Endodermal cell (in vitro differentiated cells): Measurements from ENCODE around the gene MAST2. TPM values are rescaled to one million over a fixed set of nuclear protein-coding genes. Genes with fewer than 3 reads are reported as not detected.
A peak's percentile ranks its signal among the peaks of the same experiment; 100 is the strongest.

Experiments
- DNase-seq: peaks from one replicate; pipeline ENCODE4 v3.0.0-alpha.2; 2017
- H3K27ac ChIP-seq: 2 replicates; pipeline ENCODE4 v1.5.1; 2013; ENCODE audit warnings: mild to moderate bottlenecking, low read depth, low read length, moderate library complexity
- H3K27me3 ChIP-seq: 2 replicates; pipeline ENCODE4 v1.6.1; 2013; ENCODE audit warnings: mild to moderate bottlenecking, low read length, moderate library complexity; ENCODE audit not compliant: insufficient read depth, control insufficient read depth, poor library complexity, severe bottlenecking
- H3K36me3 ChIP-seq: 2 replicates; pipeline ENCODE4 v1.7.0; 2013; ENCODE audit warnings: mild to moderate bottlenecking, low read length, moderate library complexity; ENCODE audit not compliant: control insufficient read depth, insufficient read depth
- H3K4me1 ChIP-seq: one replicate; pipeline ENCODE4 v1.7.0; 2013; ENCODE audit warnings: low read length; ENCODE audit not compliant: control insufficient read depth, insufficient read depth
- H3K4me3 ChIP-seq: 2 replicates; pipeline ENCODE4 v1.5.1; 2013; ENCODE audit warnings: mild to moderate bottlenecking, low read length, moderate library complexity
- H3K9ac ChIP-seq: 2 replicates; pipeline ENCODE4 v1.6.1; 2013; ENCODE audit warnings: mild to moderate bottlenecking, low read length, moderate library complexity; ENCODE audit not compliant: poor library complexity, severe bottlenecking; ENCODE audit errors: extremely low read depth
- H3K9me3 ChIP-seq: 2 replicates; pipeline ENCODE4 v1.6.1; 2013; ENCODE audit warnings: mild to moderate bottlenecking, low read length, moderate library complexity; ENCODE audit not compliant: control insufficient read depth
- H3K27ac Mint-ChIP-seq: 2 replicates; pipeline ENCODE4 v1.8.0; 2020; ENCODE audit warnings: mixed read lengths
- H3K27me3 Mint-ChIP-seq: 2 replicates; pipeline ENCODE4 v1.8.0; 2021; ENCODE audit warnings: mild to moderate bottlenecking, mixed read lengths; ENCODE audit not compliant: insufficient read depth
- H3K36me3 Mint-ChIP-seq: 2 replicates; pipeline ENCODE4 v1.8.0; 2020; ENCODE audit warnings: low read depth, mixed read lengths
- H3K4me1 Mint-ChIP-seq: 2 replicates; pipeline ENCODE4 v1.8.0; 2020; ENCODE audit warnings: mixed read lengths
- H3K4me3 Mint-ChIP-seq: 2 replicates; pipeline ENCODE4 v1.8.0; 2020; ENCODE audit warnings: mild to moderate bottlenecking, moderate library complexity, mixed read lengths
- H3K9me3 Mint-ChIP-seq: 2 replicates; pipeline ENCODE4 v1.8.0; 2020; ENCODE audit warnings: mild to moderate bottlenecking, mixed read lengths
- WGBS, 2 experiments: methylation state at CpG; one replicate each; pipeline versions ENCODE4 v1.1.5 to v1.1.7; 2013; ENCODE audit warnings: missing lambda C conversion rate in 2 of 2, mixed read lengths in 1 of 2; ENCODE audit not compliant: insufficient coverage in 1 of 2, insufficient read length in 1 of 2; 5-methylcytosine and 5-hydroxymethylcytosine counted together
- long read RNA-seq, 4 experiments: library from polyadenylated mRNA in 2 of 4; library from RNA in 1 of 4; library from capped mRNA in 1 of 4; stranded (forward) in 3 of 4; unstranded in 1 of 4; transcript quantifications; one replicate each; pipeline ENCODE4 v2.0.0, GENCODE V29; 2020 to 2021; ENCODE audit warnings: inconsistent platforms in 1 of 4
- polyA plus RNA-seq, 2 experiments: library from polyadenylated mRNA; stranded (reverse); fragments of 50-300 nt; gene quantifications; one replicate each; pipeline ENCODE4 v1.2.3, GENCODE V29; 2013
- total RNA-seq, 2 donors: library from RNA; stranded (reverse); fragmentation: NEBNext Ultra II Directional in 1 of 2; extraction: Animal tissue kit (Norgen Biotek cat#: 25700) in 1 of 2; gene quantifications; 2 replicates in 1 of 2; 3 replicates in 1 of 2; pipeline ENCODE4 v1.2.1, GENCODE V29; 2021
- TF ChIP-seq, protein P1 (sequence below): fragments of 200-600 bp; sonication (generic); conservative IDR thresholded peaks from 2 replicates; pipeline ENCODE4 v1.5.0; 2021; ENCODE audit warnings: antibody characterized with exemption, mild to moderate bottlenecking

MAST2 gene
- 10 to 100 TPM; 46.3 to 60.7 TPM for total RNA-seq
- polyA plus RNA-seq (2013, experiment 1 of 2) = 40.3 TPM
- polyA plus RNA-seq (2013, experiment 2 of 2) = 40.2 TPM
- long read RNA-seq, experiment 1, partial matches to known transcripts = 8 of 12 reads
- long read RNA-seq, experiment 1, other reads (novel, unspliced or antisense) = 4 of 12 reads
- long read RNA-seq, experiment 2, full-length matches to known transcripts = 22 of 89 reads
- long read RNA-seq, experiment 2, partial matches to known transcripts = 37 of 89 reads
- long read RNA-seq, experiment 2, other reads (novel, unspliced or antisense) = 30 of 89 reads
- long read RNA-seq, experiment 3, partial matches to known transcripts = 15 of 22 reads
- long read RNA-seq, experiment 3, other reads (novel, unspliced or antisense) = 7 of 22 reads
- long read RNA-seq, experiment 4, partial matches to known transcripts = 0 of 2 reads
- long read RNA-seq, experiment 4, other reads (novel, unspliced or antisense) = 2 of 2 reads

GRCh38 chr1:45803299-45803780 is at the start of gene MAST2:
TSS of gene MAST2 (plus strand) at chr1:45803612. CDS start at chr1:45803896, 284 bp downstream.
- Histone ChIP-seq H3K27me3 (no peaks in the 10 kb centered on the region), H3K9ac (peak within 1 kb of the TSS; percentile 70), H3K4me1 (peaks cover 3% of the 10 kb centered on the region), H3K36me3 (peaks cover 26% of the 10 kb centered on the region), H3K27ac (peak within 1 kb of the TSS; percentile 61), H3K4me3 (peak within 1 kb of the TSS; percentile 95), H3K9me3 (no peaks in the 10 kb centered on the region)
- Mint-ChIP-seq H3K9me3 (no peaks in the 10 kb centered on the region), H3K4me3 (peak within 1 kb of the TSS; percentile 84), H3K4me1 (peaks cover 25% of the 10 kb centered on the region), H3K36me3 (peaks cover 25% of the 10 kb centered on the region), H3K27me3 (peaks cover 22% of the 10 kb centered on the region), H3K27ac (peak within 1 kb of the TSS; percentile 88)
- 0% methylated on average over 47 of the region's 58 CpGs; no CpG with 5 or more reads in 1 of the 2 experiments for WGBS, 2 experiments
- TF ChIP-seq, protein P1, sequence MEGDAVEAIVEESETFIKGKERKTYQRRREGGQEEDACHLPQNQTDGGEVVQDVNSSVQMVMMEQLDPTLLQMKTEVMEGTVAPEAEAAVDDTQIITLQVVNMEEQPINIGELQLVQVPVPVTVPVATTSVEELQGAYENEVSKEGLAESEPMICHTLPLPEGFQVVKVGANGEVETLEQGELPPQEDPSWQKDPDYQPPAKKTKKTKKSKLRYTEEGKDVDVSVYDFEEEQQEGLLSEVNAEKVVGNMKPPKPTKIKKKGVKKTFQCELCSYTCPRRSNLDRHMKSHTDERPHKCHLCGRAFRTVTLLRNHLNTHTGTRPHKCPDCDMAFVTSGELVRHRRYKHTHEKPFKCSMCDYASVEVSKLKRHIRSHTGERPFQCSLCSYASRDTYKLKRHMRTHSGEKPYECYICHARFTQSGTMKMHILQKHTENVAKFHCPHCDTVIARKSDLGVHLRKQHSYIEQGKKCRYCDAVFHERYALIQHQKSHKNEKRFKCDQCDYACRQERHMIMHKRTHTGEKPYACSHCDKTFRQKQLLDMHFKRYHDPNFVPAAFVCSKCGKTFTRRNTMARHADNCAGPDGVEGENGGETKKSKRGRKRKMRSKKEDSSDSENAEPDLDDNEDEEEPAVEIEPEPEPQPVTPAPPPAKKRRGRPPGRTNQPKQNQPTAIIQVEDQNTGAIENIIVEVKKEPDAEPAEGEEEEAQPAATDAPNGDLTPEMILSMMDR = no peak
- peak; percentile 94 for DNase-seq

DNA sequence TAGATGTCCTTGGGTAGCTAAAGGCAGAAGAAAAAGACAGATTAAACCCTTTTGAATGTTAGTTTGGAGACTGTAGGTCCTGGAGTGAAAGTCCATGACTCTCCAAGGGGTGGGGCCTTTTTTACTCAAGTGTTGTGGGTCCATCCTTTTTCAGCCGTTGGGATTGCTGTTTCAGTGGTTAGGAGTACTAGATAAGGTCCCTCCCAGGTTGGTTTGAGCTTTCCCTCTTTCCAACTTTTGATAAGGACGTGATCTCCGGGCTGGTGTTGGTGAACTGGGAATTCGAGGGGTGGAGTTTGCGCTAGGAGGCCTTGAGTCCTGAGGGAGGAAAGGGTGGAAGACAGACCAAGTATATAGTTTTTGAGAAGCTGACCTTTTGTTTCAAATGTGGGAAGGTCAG is 47.7 kb upstream of the MAST2 start:
- peaks cover 27% of the 10 kb centered on the region for H3K9me3 Mint-ChIP-seq
- H3K36me3 ChIP-seq = no peaks in the 10 kb centered on the region
- no peak overlapping the region for H3K27ac ChIP-seq
- peaks cover 15% of the 10 kb centered on the region for H3K4me1 Mint-ChIP-seq
- TF ChIP-seq, protein P1 = no peak
- H3K9me3 ChIP-seq = peaks cover 39% of the 10 kb centered on the region
- 80 to 84% methylated on average over 3 to 5 of the region's 5 CpGs for WGBS, 2 experiments
- no peak overlapping the region for H3K4me3 ChIP-seq
- H3K27ac Mint-ChIP-seq = no peak overlapping the region
- DNase-seq = no peak
- H3K36me3 Mint-ChIP-seq = peaks cover 2% of the 10 kb centered on the region
- H3K27me3 ChIP-seq = no peaks in the 10 kb centered on the region
- H3K4me3 Mint-ChIP-seq = no peak overlapping the region
- no peaks in the 10 kb centered on the region for H3K27me3 Mint-ChIP-seq
- H3K4me1 ChIP-seq = peaks cover 8% of the 10 kb centered on the region
- H3K9ac ChIP-seq = no peak overlapping the region

- H3K27ac ChIP-seq = no peak overlapping the region
- H3K9me3 ChIP-seq = peaks cover 14% of the 10 kb centered on the region
- 84 to 100% methylated on average over 1 to 2 of the region's 3 CpGs for WGBS, 2 experiments
- H3K36me3 ChIP-seq = no peaks in the 10 kb centered on the region
- DNase-seq = no peak
- peaks cover 7% of the 10 kb centered on the region for H3K9me3 Mint-ChIP-seq
- no peak overlapping the region for H3K27ac Mint-ChIP-seq
- H3K9ac ChIP-seq = no peak overlapping the region
- TF ChIP-seq, protein P1 = no peak
- H3K4me1 Mint-ChIP-seq = peaks cover 13% of the 10 kb centered on the region
- peaks cover 2% of the 10 kb centered on the region for H3K27me3 Mint-ChIP-seq
- H3K4me3 ChIP-seq = no peak overlapping the region
- H3K4me3 Mint-ChIP-seq = no peak overlapping the region
- no peaks in the 10 kb centered on the region for H3K27me3 ChIP-seq
- H3K36me3 Mint-ChIP-seq = no peaks in the 10 kb centered on the region
- H3K4me1 ChIP-seq = peaks cover 6% of the 10 kb centered on the region
Measured at GRCh38 chr1:45762291-45762690, 41.1 kb upstream of the MAST2 start.
